DOHH2 (cell line): ENCODE results near the gene ARL4A.

Experiments used
- H3F3A ChIP-seq: fragments of 200-600 bp; sonication (generic), shearing (Covaris generic); 2 replicates; pipeline ENCODE4 v1.6.0; 2016; ENCODE audit warnings: antibody characterized with exemption, mild to moderate bottlenecking; ENCODE audit not compliant: control insufficient read depth, insufficient read depth
- H3K27ac ChIP-seq: fragments of 200-600 bp; sonication (generic); 2 replicates; pipeline ENCODE4 v1.5.1; 2014; ENCODE audit warnings: low read depth, mild to moderate bottlenecking, low read length, moderate library complexity
- H3K27me3 ChIP-seq: fragments of 200-600 bp; sonication (generic); 2 replicates; pipeline ENCODE4 v1.6.1; 2014; ENCODE audit warnings: mild to moderate bottlenecking, low read length, mixed read lengths; ENCODE audit not compliant: control insufficient read depth
- H3K36me3 ChIP-seq: fragments of 200-600 bp; sonication (generic); 2 replicates; pipeline ENCODE4 v1.6.1; 2014; ENCODE audit warnings: mild to moderate bottlenecking, low read length, moderate library complexity, mixed read lengths; ENCODE audit not compliant: control insufficient read depth
- H3K4me1 ChIP-seq: fragments of 200-600 bp; sonication (generic); 2 replicates; pipeline ENCODE4 v1.6.1; 2014; ENCODE audit warnings: mild to moderate bottlenecking, low read length, mixed read lengths; ENCODE audit not compliant: control insufficient read depth
- H3K4me2 ChIP-seq: fragments of 200-600 bp; sonication (generic); 2 replicates; pipeline ENCODE4 v1.6.0; 2014; ENCODE audit warnings: mild to moderate bottlenecking, low read length, moderate library complexity
- H3K4me3 ChIP-seq: fragments of 200-600 bp; sonication (generic); 2 replicates; pipeline ENCODE4 v1.5.1; 2014; ENCODE audit warnings: mild to moderate bottlenecking, low read length, mixed read lengths
- H3K79me2 ChIP-seq: fragments of 200-600 bp; sonication (generic); 2 replicates; pipeline ENCODE4 v1.6.1; 2014; ENCODE audit warnings: mild to moderate bottlenecking, low read length, mixed read lengths; ENCODE audit not compliant: control insufficient read depth
- H3K9me2 ChIP-seq: fragments of 200-600 bp; sonication (generic); replicated peaks from 2 replicates; pipeline ENCODE4 v1.6.1; 2014; ENCODE audit warnings: mild to moderate bottlenecking, low read length, mixed read lengths; ENCODE audit not compliant: control insufficient read depth
- H3K9me3 ChIP-seq: fragments of 200-600 bp; sonication (generic); 2 replicates; pipeline ENCODE4 v1.6.1; 2014; ENCODE audit warnings: antibody characterized with exemption, low read length, mixed read lengths; ENCODE audit not compliant: control insufficient read depth, insufficient read depth
- H4K20me1 ChIP-seq: fragments of 200-600 bp; sonication (generic); 2 replicates; pipeline ENCODE4 v1.6.0; 2014; ENCODE audit warnings: low read depth, mild to moderate bottlenecking, antibody characterized with exemption, low read length, moderate library complexity; ENCODE audit not compliant: control insufficient read depth, insufficient read depth
- EZH2phosphoT487 ChIP-seq: fragments of 200-600 bp; sonication (generic); IDR thresholded peaks from 2 replicates; pipeline ENCODE4 v1.6.1; 2017; ENCODE audit warnings: borderline replicate concordance, mild to moderate bottlenecking, antibody characterized with exemption, low read length, moderate library complexity, mixed read lengths
- TF ChIP-seq, protein P1 (sequence below): fragments of 200-600 bp; sonication (generic); IDR thresholded peaks from one replicate; pipeline ENCODE4 v1.5.1; 2014; ENCODE audit warnings: antibody characterized with exemption, mild to moderate bottlenecking, low read depth, low read length; ENCODE audit not compliant: poor library complexity, severe bottlenecking

The ARL4A gene

DNA sequence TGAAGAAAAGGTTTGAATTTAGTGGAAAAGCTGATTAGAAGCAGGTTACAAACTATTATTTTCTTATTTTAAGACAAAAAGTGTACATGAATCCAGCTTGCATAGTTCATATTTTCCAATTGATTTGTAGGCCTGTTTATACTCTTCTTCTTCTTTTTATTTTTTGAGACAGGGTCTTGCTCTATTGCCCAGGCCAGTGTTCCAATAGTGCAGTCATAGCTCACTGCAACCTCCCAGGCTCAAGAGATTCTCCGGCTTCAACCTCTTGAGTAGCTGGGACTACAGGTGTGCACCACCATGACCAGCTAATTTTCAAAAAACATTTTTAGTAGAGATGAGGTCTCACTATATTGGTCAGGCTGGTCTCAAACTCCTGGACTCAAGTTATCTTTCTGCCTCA is 45.0 kb downstream of the ARL4A start:
- no peak for TF ChIP-seq EZH2phosphoT487
- TF ChIP-seq, protein P1, sequence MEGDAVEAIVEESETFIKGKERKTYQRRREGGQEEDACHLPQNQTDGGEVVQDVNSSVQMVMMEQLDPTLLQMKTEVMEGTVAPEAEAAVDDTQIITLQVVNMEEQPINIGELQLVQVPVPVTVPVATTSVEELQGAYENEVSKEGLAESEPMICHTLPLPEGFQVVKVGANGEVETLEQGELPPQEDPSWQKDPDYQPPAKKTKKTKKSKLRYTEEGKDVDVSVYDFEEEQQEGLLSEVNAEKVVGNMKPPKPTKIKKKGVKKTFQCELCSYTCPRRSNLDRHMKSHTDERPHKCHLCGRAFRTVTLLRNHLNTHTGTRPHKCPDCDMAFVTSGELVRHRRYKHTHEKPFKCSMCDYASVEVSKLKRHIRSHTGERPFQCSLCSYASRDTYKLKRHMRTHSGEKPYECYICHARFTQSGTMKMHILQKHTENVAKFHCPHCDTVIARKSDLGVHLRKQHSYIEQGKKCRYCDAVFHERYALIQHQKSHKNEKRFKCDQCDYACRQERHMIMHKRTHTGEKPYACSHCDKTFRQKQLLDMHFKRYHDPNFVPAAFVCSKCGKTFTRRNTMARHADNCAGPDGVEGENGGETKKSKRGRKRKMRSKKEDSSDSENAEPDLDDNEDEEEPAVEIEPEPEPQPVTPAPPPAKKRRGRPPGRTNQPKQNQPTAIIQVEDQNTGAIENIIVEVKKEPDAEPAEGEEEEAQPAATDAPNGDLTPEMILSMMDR, result no peak

GRCh38 chr7:12735923-12736322 is 48.5 kb downstream of the ARL4A start:
- Histone ChIP-seq H3K4me3 (no peak overlapping the region), H3K9me3 (no peaks in the 10 kb centered on the region), H3K79me2 (no peaks in the 10 kb centered on the region), H3K36me3 (no peaks in the 10 kb centered on the region), H3F3A (no peaks in the 10 kb centered on the region), H3K27ac (no peak overlapping the region), H4K20me1 (no peaks in the 10 kb centered on the region), H3K4me2 (no peak overlapping the region), H3K27me3 (no peaks in the 10 kb centered on the region), H3K4me1 (no peaks in the 10 kb centered on the region), H3K9me2 (no peaks in the 10 kb centered on the region)
- no peak for TF ChIP-seq EZH2phosphoT487
- TF ChIP-seq, protein P1, result no peak

More for the DNA sequence above, 45.0 kb downstream of the ARL4A start:
- Histone ChIP-seq H3K36me3 (no peaks in the 10 kb centered on the region), H3K4me3 (no peak overlapping the region), H3K4me2 (no peak overlapping the region), H3K27me3 (no peaks in the 10 kb centered on the region), H3F3A (no peaks in the 10 kb centered on the region), H3K79me2 (no peaks in the 10 kb centered on the region), H4K20me1 (no peaks in the 10 kb centered on the region), H3K9me2 (no peaks in the 10 kb centered on the region), H3K4me1 (no peaks in the 10 kb centered on the region), H3K9me3 (no peaks in the 10 kb centered on the region), H3K27ac (no peak overlapping the region)

- H3K4me2 ChIP-seq, result no peak overlapping the region
- H3K27me3 ChIP-seq, result no peaks in the 10 kb centered on the region
- H4K20me1 ChIP-seq, result no peaks in the 10 kb centered on the region
- H3K79me2 ChIP-seq, result no peaks in the 10 kb centered on the region
- no peak for TF ChIP-seq EZH2phosphoT487
- TF ChIP-seq, protein P1, result no peak
- no peaks in the 10 kb centered on the region for H3K9me2 ChIP-seq
- no peak overlapping the region for H3K4me3 ChIP-seq
- no peaks in the 10 kb centered on the region for H3K4me1 ChIP-seq
- H3K9me3 ChIP-seq, result no peaks in the 10 kb centered on the region
- H3F3A ChIP-seq, result no peaks in the 10 kb centered on the region
- no peaks in the 10 kb centered on the region for H3K36me3 ChIP-seq
- no peak overlapping the region for H3K27ac ChIP-seq
Observed at GRCh38 chr7:12737373-12737772, 49.9 kb downstream of the ARL4A start.

DNA sequence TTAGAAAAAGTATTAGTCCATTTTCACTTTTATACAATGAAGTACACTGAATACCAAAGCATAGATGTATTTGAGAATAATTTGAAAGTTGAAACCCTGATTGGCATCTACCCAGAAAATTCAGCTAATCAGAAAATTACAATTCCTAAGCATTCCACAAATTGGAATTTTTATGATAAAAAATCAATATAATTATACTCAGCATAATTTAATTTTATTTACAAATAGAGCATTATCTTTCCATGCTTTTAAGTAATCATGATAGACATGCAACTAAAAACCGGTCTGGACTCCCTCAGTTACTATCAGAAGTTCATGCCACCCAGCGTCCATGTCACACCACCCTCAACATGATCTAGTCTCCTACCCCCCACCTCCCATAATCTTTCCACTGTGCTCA is 50.4 kb downstream of the ARL4A start:
- H3F3A ChIP-seq, result no peaks in the 10 kb centered on the region
- no peaks in the 10 kb centered on the region for H3K9me3 ChIP-seq
- H3K79me2 ChIP-seq, result no peaks in the 10 kb centered on the region
- no peak overlapping the region for H3K4me2 ChIP-seq
- H3K27ac ChIP-seq, result no peak overlapping the region
- H3K4me3 ChIP-seq, result no peak overlapping the region
- no peaks in the 10 kb centered on the region for H3K4me1 ChIP-seq
- no peaks in the 10 kb centered on the region for H3K27me3 ChIP-seq
- H3K36me3 ChIP-seq, result no peaks in the 10 kb centered on the region
- H3K9me2 ChIP-seq, result no peaks in the 10 kb centered on the region
- no peaks in the 10 kb centered on the region for H4K20me1 ChIP-seq
- TF ChIP-seq, protein P1, result no peak
- no peak for TF ChIP-seq EZH2phosphoT487
